RKO (cell line): ENCODE results near the gene ZNF668.
A peak's percentile ranks its signal among the peaks of the same experiment; 100 is the strongest.

Experiments
- DNase-seq: peaks from one replicate; pipeline ENCODE4 v3.0.0-alpha.2; 2016; ENCODE audit warnings: low spot score

The ZNF668 gene

GRCh38 chr16:31073970-31074813 is at the start of gene ZNF668, which contains the start of gene ZNF646:
Gene ZNF668 (minus strand): TSS chr16:31074240. CDS start chr16:31064459, 9,781 bp downstream.
Gene ZNF646 (plus strand): TSS chr16:31074422. CDS start chr16:31076325, 1,903 bp downstream.
- peak; percentile 100 for DNase-seq

DNA sequence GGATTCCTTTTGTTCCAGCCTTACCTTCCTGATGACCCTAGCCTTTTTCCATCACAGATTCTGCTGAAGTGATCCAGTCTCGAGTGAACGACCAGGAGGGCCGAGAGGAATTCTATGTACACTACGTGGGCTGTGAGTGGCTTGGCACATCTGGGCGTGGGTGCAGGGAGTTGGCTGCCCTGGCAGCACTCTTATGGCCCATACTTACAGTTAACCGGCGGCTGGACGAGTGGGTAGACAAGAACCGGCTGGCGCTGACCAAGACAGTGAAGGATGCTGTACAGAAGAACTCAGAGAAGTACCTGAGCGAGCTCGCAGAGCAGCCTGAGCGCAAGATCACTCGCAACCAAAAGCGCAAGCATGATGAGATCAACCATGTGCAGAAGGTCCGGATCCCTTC is 46.1 kb upstream of the ZNF668 start:
- no peak for DNase-seq

DNA sequence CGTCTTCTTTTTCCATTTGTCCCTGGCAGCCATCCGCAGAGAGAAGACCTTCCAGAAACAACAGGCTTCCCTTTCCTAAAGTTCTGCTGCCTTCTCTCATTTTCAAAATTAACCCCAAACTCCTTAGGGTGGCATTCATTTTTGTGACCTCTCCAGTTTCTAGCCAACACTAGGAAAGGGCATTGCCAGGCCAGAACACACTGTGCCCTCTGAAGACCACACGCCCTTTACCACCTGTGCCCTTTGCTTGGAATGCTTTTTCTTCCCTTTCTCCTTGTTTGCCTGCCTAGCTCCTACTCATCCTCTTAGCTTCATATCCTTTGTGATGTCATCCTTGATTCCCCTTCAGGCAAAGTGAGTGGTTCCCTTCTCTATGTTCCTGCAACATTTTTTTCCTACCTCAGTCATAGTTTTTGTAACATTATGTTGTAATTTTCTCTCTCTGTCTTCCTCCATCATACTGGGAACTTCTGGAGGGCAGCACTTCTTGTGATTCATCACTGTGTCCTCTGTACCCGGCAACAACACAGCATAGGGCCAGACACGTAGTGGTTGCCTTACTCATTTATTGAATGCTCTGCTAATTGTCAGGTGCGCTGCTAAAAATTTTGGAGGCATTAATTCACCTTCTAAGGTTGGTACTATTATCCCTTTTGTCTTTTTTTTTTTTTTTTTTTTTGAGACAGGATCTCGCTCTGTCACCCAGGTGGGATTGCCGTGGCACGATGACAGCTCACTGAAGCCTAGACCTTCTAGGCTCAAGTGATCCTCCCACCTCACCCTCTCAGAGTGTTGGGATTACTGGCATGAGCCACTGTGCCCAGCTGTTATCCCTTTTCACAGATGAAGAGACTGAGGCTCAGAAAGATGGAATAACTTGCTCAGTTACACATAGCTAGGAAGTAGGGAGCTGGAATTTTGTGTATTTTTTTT is 44.4 kb upstream of the ZNF668 start:
- DNase-seq, result peak; percentile 77

- peak; percentile 98 for DNase-seq
Observed at GRCh38 chr16:31117384-31118222, 43.6 kb upstream of the ZNF668 start, which contains the start of gene KAT8. Gene KAT8 (plus strand): TSS chr16:31117664. CDS start chr16:31117682, 18 bp downstream.

DNA sequence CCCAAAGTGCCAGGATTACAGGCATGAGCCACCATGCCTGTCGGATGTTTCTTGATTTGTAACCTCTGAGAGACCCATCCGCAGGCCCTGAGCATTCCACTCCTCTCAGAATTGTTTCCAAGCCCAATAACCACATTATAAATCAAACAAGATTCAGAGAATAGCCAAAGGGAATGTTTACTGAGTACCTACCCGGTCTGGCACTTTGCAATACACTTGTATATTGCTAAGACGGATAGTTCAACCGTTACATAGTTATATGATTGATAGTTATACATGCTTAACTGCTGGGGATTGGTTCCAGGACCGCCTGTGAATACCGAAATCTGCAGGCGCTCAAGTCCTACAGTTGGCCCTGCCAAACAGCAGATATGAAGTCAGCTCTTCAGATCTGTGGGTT is 40.4 kb upstream of the ZNF668 start:
- DNase-seq, result no peak

DNA sequence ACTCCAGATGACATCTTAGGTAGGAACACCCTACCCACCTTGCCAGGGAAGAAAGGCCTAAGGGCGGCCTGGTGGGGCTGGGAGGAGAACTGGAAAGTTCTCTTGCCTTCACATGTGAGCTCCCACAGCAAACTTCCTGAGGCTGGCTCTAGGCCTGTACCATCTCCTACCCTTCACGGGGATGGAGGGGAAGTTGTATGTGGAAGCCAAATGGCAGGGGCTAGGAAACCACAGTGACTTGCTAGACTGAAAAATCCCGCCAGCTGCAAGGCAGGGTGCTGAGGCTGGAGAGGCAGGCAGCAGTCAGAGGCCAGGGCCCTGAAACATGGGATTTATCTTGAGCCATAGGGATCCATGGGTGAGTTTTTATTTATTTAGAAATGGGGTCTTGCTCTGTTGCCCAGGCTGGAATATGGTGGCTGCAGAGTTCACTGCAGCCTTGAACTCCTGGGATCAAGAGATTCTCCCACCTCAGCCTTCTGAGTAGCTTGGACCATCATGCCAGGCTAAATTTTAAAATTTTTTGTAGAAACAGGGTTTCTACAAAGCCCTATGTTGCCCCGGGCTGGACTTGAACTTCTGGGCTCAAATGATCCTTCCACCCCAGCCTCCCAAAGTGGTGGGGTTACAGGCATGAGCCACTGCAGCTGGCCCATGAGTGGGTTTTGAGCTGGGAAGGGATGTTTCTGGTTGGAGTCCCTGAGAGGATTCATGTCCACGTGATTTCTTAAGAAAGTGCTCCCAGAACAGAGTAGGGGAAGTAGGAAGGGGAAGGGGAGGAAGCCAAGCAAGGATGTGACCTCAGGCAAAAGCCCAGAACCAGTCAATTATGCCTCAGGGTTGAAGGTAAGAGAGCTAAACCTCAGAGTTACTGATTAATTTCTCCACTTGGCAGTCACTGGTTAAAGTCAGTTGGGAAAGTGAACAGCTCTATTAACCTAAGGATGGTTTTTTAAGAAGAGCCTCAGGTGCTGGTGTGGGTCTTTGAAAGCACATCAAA is 39.4 kb upstream of the ZNF668 start:
- no peak for DNase-seq

DNA sequence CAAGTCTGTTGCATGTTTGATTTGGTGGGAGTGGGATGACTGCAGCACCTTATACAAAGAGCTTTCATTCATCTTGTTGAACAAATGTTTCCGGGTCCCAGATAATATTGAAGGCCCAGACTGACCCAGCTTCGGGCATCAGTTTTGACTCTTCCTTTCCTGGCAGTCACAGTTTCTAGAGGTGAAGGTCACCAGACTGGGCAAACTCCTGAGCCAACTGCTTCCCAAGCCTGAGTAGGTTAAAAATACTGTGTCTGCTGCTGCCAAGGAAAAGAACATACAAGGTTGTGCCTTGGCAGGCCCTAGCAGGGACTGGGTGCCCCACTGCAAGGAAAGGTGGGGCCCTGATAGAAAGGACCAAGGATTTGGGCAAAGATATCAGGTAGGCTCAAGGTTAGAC is 38.7 kb upstream of the ZNF668 start:
- DNase-seq, result no peak

- no peak for DNase-seq
Observed at GRCh38 chr16:31111881-31112466, 37.9 kb upstream of the ZNF668 start.

- no peak for DNase-seq
Observed at GRCh38 chr16:31110106-31111034, 36.3 kb upstream of the ZNF668 start.

- no peak for DNase-seq
Observed at GRCh38 chr16:31109622-31110021, 35.6 kb upstream of the ZNF668 start.

- DNase-seq, result no peak
Observed at GRCh38 chr16:31108794-31109558, 34.9 kb upstream of the ZNF668 start.

GRCh38 chr16:31108035-31108793 is 34.2 kb upstream of the ZNF668 start, which contains the start of gene BCKDK:
Gene BCKDK (plus strand): TSS chr16:31108386. CDS start chr16:31109224, 838 bp downstream.
- DNase-seq, result peak; percentile 88

- no peak for DNase-seq
Observed at GRCh38 chr16:31107465-31107867, 33.4 kb upstream of the ZNF668 start.

GRCh38 chr16:31106509-31107464 is 32.7 kb upstream of the ZNF668 start:
- no peak for DNase-seq

- peak; percentile 77 for DNase-seq
Observed at GRCh38 chr16:31105677-31106213, 31.7 kb upstream of the ZNF668 start.
